ENCODE data around the gene PPIL1. TPM values are rescaled to one million over a fixed set of nuclear protein-coding genes. Genes with fewer than 3 reads are reported as not detected.

PPIL1 gene
- total and polyA plus RNA-seq, 2 of the 8 experiments (the other 6 are each of a cell fraction or from before 2014, with no cell fraction given) = 83.7 to 86.5 TPM

DNA sequence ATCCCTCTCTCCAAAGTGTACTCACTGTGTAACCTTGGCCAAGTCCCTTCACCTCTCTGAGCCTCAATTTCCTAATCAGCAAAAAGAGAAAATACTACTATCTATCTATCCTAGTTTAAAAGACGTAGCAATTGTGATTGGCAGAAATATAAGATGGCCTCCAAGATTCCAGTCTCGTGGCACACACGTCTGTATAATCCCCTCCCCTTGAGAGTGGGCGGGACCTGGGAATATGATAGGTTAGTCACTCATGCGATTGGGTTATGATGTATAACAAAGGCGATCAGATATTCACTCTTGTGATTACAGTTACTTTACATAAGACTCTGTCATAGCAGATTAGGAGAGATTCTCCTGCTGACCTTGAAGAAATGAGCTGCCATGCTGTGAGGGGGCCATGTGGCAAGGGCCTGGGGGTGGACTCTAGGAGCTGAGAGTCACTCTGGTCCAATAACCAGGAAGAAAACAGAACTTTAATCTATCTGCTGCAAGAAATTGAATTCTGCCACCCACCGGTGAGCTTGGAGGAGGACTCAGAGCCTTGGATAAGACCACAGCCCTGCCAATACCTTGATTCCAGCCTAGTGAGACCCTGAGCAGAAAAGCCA, 41.3 kb downstream of the PPIL1 start (continued):
- no peak for TF ChIP-seq RXRA (IDR thresholded peaks at IDR 0.05; ENCODE audit: insufficient read depth, low read depth, low read length)
- no peak for TF ChIP-seq TAF7 (optimal IDR thresholded peaks at IDR 0.05; ENCODE audit: borderline replicate concordance, low read depth, low read length)
- TF ChIP-seq CREB1 (IDR thresholded peaks at IDR 0.05) = no peak
- TF ChIP-seq SP2 (IDR thresholded peaks at IDR 0.05; ENCODE audit: low read length) = no peak
- no peak for TF ChIP-seq KDM5A (IDR thresholded peaks at IDR 0.05; ENCODE audit: low read length)
